K562 (cell line): ENCODE measurements around the gene TMEM53. TPM values are rescaled to one million over a fixed set of nuclear protein-coding genes. Genes with fewer than 3 reads are reported as not detected.
A peak's percentile ranks its signal among the peaks of the same experiment; 100 is the strongest.

Experiments
- ARID3B ChIP-seq: fragments of 250-450 bp; sonication (Bioruptor Pico); IDR thresholded peaks from 2 replicates; pipeline ENCODE4 v1.4.0; 2020; ENCODE audit warnings: borderline replicate concordance
- ATF4 ChIP-seq: fragments of 450-650 bp; formaldehyde crosslinking; IDR thresholded peaks from 2 replicates; pipeline ENCODE4 v1.4.0; 2022; ENCODE audit warnings: mild to moderate bottlenecking, moderate library complexity
- CAMTA2 ChIP-seq: fragments of 250-450 bp; sonication (Bioruptor Pico); conservative IDR thresholded peaks from 2 replicates; pipeline ENCODE4 v1.5.1; 2022
- GABPA ChIP-seq: fragments of 200-800 bp; sonication (Bioruptor generic); conservative IDR thresholded peaks from 2 replicates; pipeline ENCODE4 v1.6.1; 2016; ENCODE audit warnings: low read depth, missing genetic modification characterization, missing compliant biosample characterization
- GTF2A2 ChIP-seq: IDR thresholded peaks from 2 replicates; pipeline ENCODE4 v1.6.1; 2016; ENCODE audit warnings: mild to moderate bottlenecking, missing genetic modification characterization, missing compliant biosample characterization
- KAT2B ChIP-seq: IDR thresholded peaks from one replicate; pipeline ENCODE4 v1.6.1; 2012; ENCODE audit warnings: low read depth, mild to moderate bottlenecking, control low read depth, inconsistent platforms, low read length, moderate library complexity
- KLF13 ChIP-seq: fragments of 450-650 bp; IDR thresholded peaks from 2 replicates; pipeline ENCODE4 v1.6.1; 2016; ENCODE audit warnings: missing genetic modification characterization, low read depth, mild to moderate bottlenecking, missing compliant biosample characterization, moderate library complexity, borderline replicate concordance
- MBD2 ChIP-seq: sonication (generic); IDR thresholded peaks from 2 replicates; pipeline ENCODE4 v1.6.1; 2016; ENCODE audit warnings: low read depth, borderline replicate concordance
- MEF2D ChIP-seq: conservative IDR thresholded peaks from 2 replicates; pipeline ENCODE4 v1.6.1; 2016; ENCODE audit warnings: low read depth, missing genetic modification characterization, missing compliant biosample characterization
- NONO ChIP-seq, 2 experiments: fragments of 200-400 bp in 1 of 2; fragments of 450-650 bp in 1 of 2; formaldehyde crosslinking in 1 of 2; IDR thresholded peaks; 2 replicates each; pipeline ENCODE4 v1.6.1; 2017; ENCODE audit warnings: low read depth in 2 of 2, mild to moderate bottlenecking in 2 of 2, moderate library complexity in 2 of 2, low read length in 1 of 2
- OTX1 ChIP-seq: fragments of 450-650 bp; formaldehyde crosslinking; IDR thresholded peaks from 2 replicates; pipeline ENCODE4 v1.4.0; 2022; ENCODE audit warnings: mild to moderate bottlenecking
- POLR2AphosphoS5 ChIP-seq: IDR thresholded peaks from 2 replicates; pipeline ENCODE4 v1.6.1; 2011; ENCODE audit warnings: mild to moderate bottlenecking, low read depth, low read length, moderate library complexity; ENCODE audit not compliant: control insufficient read depth, insufficient read depth
- RAD51 ChIP-seq: fragments of 450-650 bp; IDR thresholded peaks from 2 replicates; pipeline ENCODE4 v1.7.1; 2016; ENCODE audit warnings: low read depth, mild to moderate bottlenecking, borderline replicate concordance
- RBM22 ChIP-seq: fragments of 200-400 bp; formaldehyde crosslinking; IDR thresholded peaks from 2 replicates; pipeline ENCODE4 v1.6.1; 2018; ENCODE audit warnings: low read length, low read depth; ENCODE audit not compliant: poor library complexity, severe bottlenecking
- THRAP3 ChIP-seq: fragments of 450-650 bp; IDR thresholded peaks from 2 replicates; pipeline ENCODE4 v1.6.1; 2016; ENCODE audit warnings: mild to moderate bottlenecking, inconsistent platforms, borderline replicate concordance
- WHSC1 ChIP-seq: IDR thresholded peaks from one replicate; pipeline ENCODE4 v1.6.1; 2012; ENCODE audit warnings: low read length, control low read depth, inconsistent platforms
- ZC3H4 ChIP-seq: sonication (generic); formaldehyde crosslinking; IDR thresholded peaks from 2 replicates; pipeline ENCODE4 v1.9.0; 2021; ENCODE audit warnings: missing genetic modification reagents, borderline replicate concordance
- ZNF140 ChIP-seq: fragments of 250-450 bp; sonication (Bioruptor Pico); IDR thresholded peaks from 2 replicates; pipeline ENCODE4 v1.8.0; 2021; ENCODE audit warnings: moderate library complexity, mild to moderate bottlenecking, inconsistent platforms
- ZNF165 ChIP-seq: fragments of 250-450 bp; sonication (Bioruptor Pico); IDR thresholded peaks from 2 replicates; pipeline ENCODE4 v1.4.0; 2020; ENCODE audit warnings: borderline replicate concordance
- ZNF184 ChIP-seq: sonication (generic); formaldehyde crosslinking; IDR thresholded peaks from 2 replicates; pipeline ENCODE4 v1.5.0; 2020; ENCODE audit warnings: missing genetic modification reagents
- ZNF280B ChIP-seq: fragments of 250-450 bp; sonication (Bioruptor Pico); IDR thresholded peaks from 2 replicates; pipeline ENCODE4 v1.5.1; 2021; ENCODE audit warnings: mild to moderate bottlenecking
- ZNF766 ChIP-seq: fragments of 200-800 bp; sonication (Bioruptor generic); conservative IDR thresholded peaks from 2 replicates; pipeline ENCODE4 v1.6.1; 2016; ENCODE audit warnings: missing genetic modification characterization, missing compliant biosample characterization
- ZNF830 ChIP-seq: fragments of 250-450 bp; sonication (Bioruptor Pico); IDR thresholded peaks from 2 replicates; pipeline ENCODE4 v1.5.0; 2021; ENCODE audit warnings: mild to moderate bottlenecking
- polyA plus RNA-seq, 8 experiments: library from polyadenylated mRNA; depleted of rRNA in 4 of 8; stranded (reverse) in 5 of 8; unstranded in 3 of 8; fragments of >200 nt; fragmentation: Nextera tagmentation in 2 of 8; fragmentation: Illumina TruSeq in 1 of 8; extraction: Ambion mirVana in 2 of 8; extraction: Trizol in 1 of 8; gene quantifications; 2 replicates each; pipeline versions ENCODE4 v1.2.1 to v1.2.3, GENCODE V29; 2011 to 2014; ENCODE audit warnings: inconsistent platforms in 1 of 8, missing spikeins in 1 of 8
- total RNA-seq, 7 experiments: library from RNA; depleted of rRNA in 6 of 7; stranded (reverse); fragments of >200 nt in 6 of 7; fragmentation: Illumina TruSeq in 2 of 7; extraction: Trizol in 2 of 7; gene quantifications; 2 replicates each; pipeline versions ENCODE4 v1.2.1 to v1.2.3, GENCODE V29; 2011 to 2021; ENCODE audit warnings: low replicate concordance in 1 of 7

TMEM53 gene
- total and polyA plus RNA-seq, 9 of the 15 experiments (the other 6 are each of a cell fraction or from before 2014, with no cell fraction given): 0.23 to 3.7 (median 2.0) TPM

GRCh38 chr1:44672254-44672955 is 1.9 kb downstream of the TMEM53 start (continued):
- TF ChIP-seq ZNF280B (CRISPR knock-in tag): no peak
- TF ChIP-seq ATF4 (CRISPR knock-in tag): no peak
- no peak for TF ChIP-seq KAT2B
- no peak for TF ChIP-seq WHSC1
- TF ChIP-seq POLR2AphosphoS5: no peak
- TF ChIP-seq MEF2D (tag): no peak
- TF ChIP-seq NONO (IDR thresholded peaks at IDR 0.05; ENCODE audit: low read depth in 2 of 2, low read length in 1 of 2): no peak
- TF ChIP-seq THRAP3: no peak
- TF ChIP-seq KLF13 (tag): no peak
- 0 out of 2 replicates have a peak, but pooled peaks have one; percentile 11 for TF ChIP-seq GABPA
- no peak for TF ChIP-seq ZNF140 (CRISPR knock-in tag)
- TF ChIP-seq ZNF184: no peak
- no peak; the same call in 1 of the 2 replicates for TF ChIP-seq ZNF766
- TF ChIP-seq ZC3H4 (CRISPR knock-in tag): no peak
- TF ChIP-seq ZNF165 (CRISPR knock-in tag): no peak
- no peak for TF ChIP-seq RAD51
- TF ChIP-seq CAMTA2: no peak
- TF ChIP-seq ZNF830 (CRISPR knock-in tag): 0 out of 2 replicates have a peak, but pooled peaks have one; percentile 4
- no peak for TF ChIP-seq RBM22
- no peak for TF ChIP-seq OTX1 (CRISPR knock-in tag)
- TF ChIP-seq GTF2A2 (tag): no peak
- no peak for TF ChIP-seq ARID3B (CRISPR knock-in tag)
- no peak for TF ChIP-seq MBD2
- TF ChIP-seq, all 486 proteins: peak for 12
